GM06990 (cell line): ENCODE measurements around the gene AMMECR1L.

Experiments used
- DNase-seq: peaks from one replicate; pipeline ENCODE4 v3.0.0-alpha.2; 2011; ENCODE audit not compliant: insufficient read length; ENCODE audit errors: extremely low read depth
- H3K27me3 ChIP-seq: replicated peaks from 2 replicates; pipeline ENCODE4 v1.6.0; 2011; ENCODE audit warnings: low read length; ENCODE audit not compliant: control insufficient read depth, insufficient read depth
- H3K36me3 ChIP-seq: 2 replicates; pipeline ENCODE4 v1.5.1; 2011; ENCODE audit warnings: low read length; ENCODE audit not compliant: control insufficient read depth, insufficient read depth
- H3K4me3 ChIP-seq: replicated peaks from 2 replicates; pipeline ENCODE4 v1.5.1; 2011; ENCODE audit warnings: low read depth, mild to moderate bottlenecking, control low read depth, low read length
- TF ChIP-seq, protein P1 (sequence below): IDR thresholded peaks from 2 replicates; pipeline ENCODE4 v1.5.1; 2011; ENCODE audit warnings: low read length, control low read depth, mild to moderate bottlenecking, inconsistent platforms; ENCODE audit not compliant: insufficient read depth, poor library complexity, severe bottlenecking

AMMECR1L gene

GRCh38 chr2:127879899-127880298 lies 5.9 kb downstream of the AMMECR1L start:
- Histone ChIP-seq H3K4me3 (no peak overlapping the region), H3K27me3 (no peaks in the 10 kb centered on the region), H3K36me3 (peaks cover 4% of the 10 kb centered on the region)
- TF ChIP-seq, protein P1, sequence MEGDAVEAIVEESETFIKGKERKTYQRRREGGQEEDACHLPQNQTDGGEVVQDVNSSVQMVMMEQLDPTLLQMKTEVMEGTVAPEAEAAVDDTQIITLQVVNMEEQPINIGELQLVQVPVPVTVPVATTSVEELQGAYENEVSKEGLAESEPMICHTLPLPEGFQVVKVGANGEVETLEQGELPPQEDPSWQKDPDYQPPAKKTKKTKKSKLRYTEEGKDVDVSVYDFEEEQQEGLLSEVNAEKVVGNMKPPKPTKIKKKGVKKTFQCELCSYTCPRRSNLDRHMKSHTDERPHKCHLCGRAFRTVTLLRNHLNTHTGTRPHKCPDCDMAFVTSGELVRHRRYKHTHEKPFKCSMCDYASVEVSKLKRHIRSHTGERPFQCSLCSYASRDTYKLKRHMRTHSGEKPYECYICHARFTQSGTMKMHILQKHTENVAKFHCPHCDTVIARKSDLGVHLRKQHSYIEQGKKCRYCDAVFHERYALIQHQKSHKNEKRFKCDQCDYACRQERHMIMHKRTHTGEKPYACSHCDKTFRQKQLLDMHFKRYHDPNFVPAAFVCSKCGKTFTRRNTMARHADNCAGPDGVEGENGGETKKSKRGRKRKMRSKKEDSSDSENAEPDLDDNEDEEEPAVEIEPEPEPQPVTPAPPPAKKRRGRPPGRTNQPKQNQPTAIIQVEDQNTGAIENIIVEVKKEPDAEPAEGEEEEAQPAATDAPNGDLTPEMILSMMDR: no peak
- no peak for DNase-seq

- H3K4me3 ChIP-seq: no peak overlapping the region
- peaks cover 9% of the 10 kb centered on the region for H3K36me3 ChIP-seq
- TF ChIP-seq, protein P1: no peak
- no peak for DNase-seq
- no peaks in the 10 kb centered on the region for H3K27me3 ChIP-seq
These were observed 8.1 kb downstream of the AMMECR1L start for GRCh38 chr2:127877626-127878025.

DNA sequence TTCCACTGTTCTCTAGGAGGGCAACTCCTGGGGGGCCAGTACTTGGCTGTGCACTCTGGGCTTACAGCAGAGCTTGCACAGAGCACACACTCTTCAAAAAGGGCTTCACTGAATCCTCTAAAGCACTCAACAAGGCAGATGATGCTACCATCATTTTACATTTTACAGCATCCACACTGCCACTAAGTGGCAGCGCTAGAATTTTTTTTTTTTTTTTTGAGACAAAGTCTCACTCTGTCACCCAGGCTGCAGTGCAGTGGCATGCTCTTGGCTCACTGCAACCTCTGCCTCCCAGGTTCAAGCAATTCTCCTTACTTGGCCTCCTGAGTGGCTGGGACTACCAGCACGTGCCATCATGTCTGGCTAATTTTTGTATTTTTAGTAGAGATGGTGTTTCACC lies 8.6 kb downstream of the AMMECR1L start:
- DNase-seq: no peak
- TF ChIP-seq, protein P1: no peak
- Histone ChIP-seq H3K4me3 (no peak overlapping the region), H3K36me3 (peaks cover 10% of the 10 kb centered on the region), H3K27me3 (no peaks in the 10 kb centered on the region)

GRCh38 chr2:127874378-127875269 lies 11.1 kb downstream of the AMMECR1L start:
- TF ChIP-seq, protein P1: no peak
- DNase-seq: no peak
- Histone ChIP-seq H3K27me3 (no peaks in the 10 kb centered on the region), H3K36me3 (peaks cover 13% of the 10 kb centered on the region), H3K4me3 (no peak overlapping the region)

GRCh38 chr2:127873707-127874303 lies 12.0 kb downstream of the AMMECR1L start:
- H3K27me3 ChIP-seq: no peaks in the 10 kb centered on the region
- TF ChIP-seq, protein P1: no peak
- H3K36me3 ChIP-seq: peaks cover 14% of the 10 kb centered on the region
- no peak for DNase-seq
- H3K4me3 ChIP-seq: no peak overlapping the region
